SK-N-SH (cell line): ENCODE data around the gene SHQ1. TPM values are rescaled to one million over a fixed set of nuclear protein-coding genes. Genes with fewer than 3 reads are reported as not detected.

ENCODE experiments used
- CTCF ChIA-PET: fragments of 300-600, 350-600 bp; formaldehyde crosslinking; extraction: SDS; loops from one replicate; lab custom pipeline; 2021; lab: Yijun Ruan, JAX
- POLR2A ChIA-PET: fragments of 350-600 bp; sonication (Branson Sonifier 250); formaldehyde crosslinking; extraction: SDS; loops from one replicate; lab custom pipeline; 2020; ENCODE audit warnings: antibody characterized with exemption, inconsistent platforms; lab: Yijun Ruan, JAX
- DNase-seq: peaks from one replicate; pipeline ENCODE4 v3.0.0; 2012
- H2AFZ ChIP-seq: fragments of 200-600 bp; sonication (generic); 2 replicates; pipeline ENCODE4 v1.8.1; 2016; ENCODE audit warnings: antibody characterized with exemption, mild to moderate bottlenecking, low read depth
- H3F3A ChIP-seq: fragments of 200-600 bp; sonication (generic); replicated peaks from 2 replicates; pipeline ENCODE3; 2016; ENCODE audit warnings: antibody characterized with exemption, mild to moderate bottlenecking; ENCODE audit not compliant: insufficient read depth
- H3K27ac ChIP-seq, 2 experiments: fragments of 200-500 bp in 1 of 2; fragments of 200-600 bp in 1 of 2; sonication (Bioruptor generic) in 1 of 2; sonication (generic), shearing (Covaris generic) in 1 of 2; 2 replicates each; pipeline versions ENCODE4 v1.5.1 to v1.6.1; 2014 to 2016; ENCODE audit warnings: low read depth in 2 of 2, inconsistent platforms in 1 of 2, low read length in 1 of 2, mild to moderate bottlenecking in 1 of 2, mixed read lengths in 1 of 2
- H3K27me3 ChIP-seq: fragments of 200-600 bp; sonication (generic), shearing (Covaris generic); 2 replicates; pipeline ENCODE4 v1.6.1; 2016; ENCODE audit warnings: mixed run types; ENCODE audit not compliant: insufficient read depth
- H3K36me3 ChIP-seq, 2 experiments: fragments of 200-500 bp in 1 of 2; fragments of 200-600 bp in 1 of 2; sonication (Bioruptor generic) in 1 of 2; sonication (generic) in 1 of 2; replicated peaks in 1 of 2; 2 replicates each; pipeline versions ENCODE3 to v1.5.1; 2014 to 2016; ENCODE audit warnings: low read length in 1 of 2, mild to moderate bottlenecking in 1 of 2; ENCODE audit not compliant: insufficient read depth in 2 of 2, control insufficient read depth in 1 of 2
- H3K4me1 ChIP-seq, 2 experiments: fragments of 200-500 bp in 1 of 2; fragments of 200-600 bp in 1 of 2; sonication (Bioruptor generic) in 1 of 2; sonication (generic), shearing (Covaris generic) in 1 of 2; 2 replicates each; pipeline versions ENCODE4 v1.5.1 to v1.6.1; 2014 to 2016; ENCODE audit warnings: low read depth in 1 of 2, low read length in 1 of 2, mixed run types in 1 of 2; ENCODE audit not compliant: insufficient read depth in 2 of 2, control insufficient read depth in 1 of 2
- H3K4me2 ChIP-seq: fragments of 200-600 bp; sonication (generic), shearing (Covaris generic); 2 replicates; pipeline ENCODE4 v1.6.1; 2017; ENCODE audit warnings: mixed run types
- H3K4me3 ChIP-seq, 2 experiments: fragments of 200-500 bp in 1 of 2; fragments of 200-600 bp in 1 of 2; sonication (Bioruptor generic) in 1 of 2; sonication (generic), shearing (Covaris generic) in 1 of 2; 2 replicates each; pipeline versions ENCODE4 v1.5.1 to v1.8.1; 2014 to 2016; ENCODE audit warnings: low read depth in 2 of 2, inconsistent platforms in 1 of 2, low read length in 1 of 2, mild to moderate bottlenecking in 1 of 2, mixed read lengths in 1 of 2, moderate library complexity in 1 of 2
- H3K79me2 ChIP-seq: fragments of 200-600 bp; sonication (generic); 2 replicates; pipeline ENCODE4 v1.8.1; 2017; ENCODE audit warnings: mild to moderate bottlenecking; ENCODE audit not compliant: insufficient read depth
- H3K9ac ChIP-seq: fragments of 200-600 bp; sonication (generic); 2 replicates; pipeline ENCODE4 v1.6.1; 2017; ENCODE audit warnings: mixed run types
- H3K9me2 ChIP-seq: fragments of 200-600 bp; sonication (generic); 2 replicates; pipeline ENCODE4 v1.6.1; 2017; ENCODE audit warnings: mixed run types
- H3K9me3 ChIP-seq: fragments of 200-600 bp; sonication (generic); 2 replicates; pipeline ENCODE4 v1.6.1; 2017; ENCODE audit warnings: mixed run types, mild to moderate bottlenecking, moderate library complexity
- H4K20me1 ChIP-seq: fragments of 200-600 bp; sonication (generic); 2 replicates; pipeline ENCODE4 v1.6.1; 2017; ENCODE audit warnings: mild to moderate bottlenecking, mixed run types; ENCODE audit not compliant: insufficient read depth
- CHD2 ChIP-seq: fragments of 150-350 bp; IDR thresholded peaks from 2 replicates; pipeline ENCODE4 v1.6.1; 2018; ENCODE audit warnings: low read length; ENCODE audit not compliant: partially characterized antibody
- ELF1 ChIP-seq: IDR thresholded peaks from 2 replicates; pipeline ENCODE4 v1.4.0; 2012
- FOXJ3 ChIP-seq: sonication (generic); formaldehyde crosslinking; IDR thresholded peaks from 2 replicates; pipeline ENCODE4 v1.5.1; 2020; ENCODE audit warnings: mild to moderate bottlenecking, missing genetic modification reagents
- GABPA ChIP-seq: IDR thresholded peaks from 2 replicates; pipeline ENCODE4 v1.4.0; 2012; ENCODE audit warnings: low read depth, mild to moderate bottlenecking
- IRF3 ChIP-seq: fragments of 150-350 bp; IDR thresholded peaks from 2 replicates; pipeline ENCODE4 v1.6.1; 2016; ENCODE audit warnings: mild to moderate bottlenecking, low read depth, low read length
- JUND ChIP-seq: IDR thresholded peaks from 2 replicates; pipeline ENCODE4 v1.4.0; 2012
- MAX ChIP-seq: IDR thresholded peaks from 2 replicates; pipeline ENCODE4 v1.4.0; 2012; ENCODE audit warnings: low read depth
- MXI1 ChIP-seq: IDR thresholded peaks from 2 replicates; pipeline ENCODE4 v1.6.1; 2012; ENCODE audit warnings: mild to moderate bottlenecking, low read depth, low read length, improper control_type of control experiment
- NRF1 ChIP-seq: IDR thresholded peaks from 2 replicates; pipeline ENCODE4 v1.6.1; 2012; ENCODE audit warnings: low read depth, mild to moderate bottlenecking, low read length
- POLR2AphosphoS5 ChIP-seq: IDR thresholded peaks from 2 replicates; pipeline ENCODE4 v1.6.1; 2012; ENCODE audit warnings: low read depth, low read length
- REST ChIP-seq: IDR thresholded peaks from 2 replicates; pipeline ENCODE4 v1.6.1; 2012; ENCODE audit warnings: mild to moderate bottlenecking, low read depth, low read length, moderate library complexity
- SIN3A ChIP-seq: IDR thresholded peaks from 2 replicates; pipeline ENCODE4 v1.6.1; 2012; ENCODE audit warnings: low read depth, mild to moderate bottlenecking, low read length, moderate library complexity, borderline replicate concordance
- TAF1 ChIP-seq: IDR thresholded peaks from 2 replicates; pipeline ENCODE4 v1.6.1; 2012; ENCODE audit warnings: low read depth, mild to moderate bottlenecking, low read length, moderate library complexity, borderline replicate concordance
- USF1 ChIP-seq: IDR thresholded peaks from 2 replicates; pipeline ENCODE4 v1.4.0; 2012; ENCODE audit warnings: low read depth, borderline replicate concordance
- YY1 ChIP-seq: IDR thresholded peaks from 2 replicates; pipeline ENCODE4 v1.4.0; 2012; ENCODE audit warnings: low read depth, mild to moderate bottlenecking
- WGBS: methylation state at CpG from one replicate; pipeline ENCODE4 v1.1.6; 2017; ENCODE audit warnings: low lambda C conversion rate; 5-methylcytosine and 5-hydroxymethylcytosine counted together
- polyA plus RNA-seq, 3 experiments: library from polyadenylated mRNA; depleted of rRNA; stranded (reverse); fragments of >200 nt; gene quantifications; 2 replicates each; pipeline ENCODE4 v1.2.3, GENCODE V29; 2012

The SHQ1 gene
- 10.5 and 11.7 TPM in 2 replicates for polyA plus RNA-seq (2012; rRNA removed)
- polyA plus RNA-seq (2012; cell fraction: cytosol; rRNA removed), result 14.8 and 16.1 TPM in 2 replicates
- polyA plus RNA-seq (2012; cell fraction: nucleus; rRNA removed), result 8.3 and 14.7 TPM in 2 replicates

GRCh38 chr3:72847751-72848702 is at the start of gene SHQ1:
SHQ1 (minus strand) TSS chr3:72848445; CDS start chr3:72848340, 105 bp downstream.
- Histone ChIP-seq H3K36me3 (no peaks in the 10 kb centered on the region), H3F3A (peaks cover 12% of the 10 kb centered on the region), H4K20me1 (peaks cover 10% of the 10 kb centered on the region; the same call in 1 of the 2 replicates), H3K79me2 (peaks cover 46% of the 10 kb centered on the region), H3K4me2 (peak within 1 kb of the TSS; percentile 97), H3K9me2 (no peaks in the 10 kb centered on the region), H3K4me3 (peak within 1 kb of the TSS; percentile 94 to 97), H3K27ac (peak within 1 kb of the TSS; percentile 73 to 77), H3K4me1 (peaks cover 8 to 12% of the 10 kb centered on the region in 2 experiments; a peak in 3 of 4 replicates), H3K9me3 (no peaks in the 10 kb centered on the region), H3K27me3 (no peaks in the 10 kb centered on the region), H2AFZ (peak within 1 kb of the TSS; percentile 97), H3K9ac (peak within 1 kb of the TSS; percentile 77)
- WGBS, result under 1% methylated on average over 52 of the region's 86 CpGs
- ChIA-PET CTCF (interaction anchor here (0.8 to 5.4 kb wide), 7 partner anchors 26 to 973 kb away, joined by 3 to 55 read pairs (median 5); partner anchors contain the start of gene GXYLT2), POLR2A (no interaction called here)
- peak; percentile 93 for DNase-seq
- TF ChIP-seq MXI1 (peak; percentile 99), REST (0 out of 2 replicates have a peak, but pooled peaks have one; percentile 9), USF1 (no peak), NRF1 (peak; percentile 37; the same call in 1 of the 2 replicates), FOXJ3 (no peak), ELF1 (peak; percentile 82), CHD2 (peak; percentile 68), IRF3 (no peak), YY1 (no peak), POLR2AphosphoS5 (peak; percentile 75), TAF1 (peak; percentile 63), GABPA (peak; percentile 97), MAX (peak; percentile 96), JUND (no peak), SIN3A (peak; percentile 99)
